ENCODE measurements around the gene ING5.

The ING5 gene

GRCh38 chr2:241770185-241770935 is 68.5 kb downstream of the ING5 start:
- no peak for DNase-seq
- in situ Hi-C loops (cut with MboI; ENCODE audit: low pct_unique_long_range_greater_than_20kb, low sequenced_read_pairs): no loop called here

GRCh38 chr2:241770936-241771285 is 69.1 kb downstream of the ING5 start:
- no peak for DNase-seq
- in situ Hi-C loops (cut with MboI; ENCODE audit: low pct_unique_long_range_greater_than_20kb, low sequenced_read_pairs): no loop called here

GRCh38 chr2:241771286-241772062 is 69.6 kb downstream of the ING5 start:
- in situ Hi-C loops (cut with MboI; ENCODE audit: low pct_unique_long_range_greater_than_20kb, low sequenced_read_pairs): no loop called here
- DNase-seq: no peak

GRCh38 chr2:241772063-241772499 is 70.2 kb downstream of the ING5 start:
- DNase-seq: no peak
- in situ Hi-C loops (cut with MboI; ENCODE audit: low pct_unique_long_range_greater_than_20kb, low sequenced_read_pairs): no loop called here

- no peak for DNase-seq
- in situ Hi-C loops (cut with MboI; ENCODE audit: low pct_unique_long_range_greater_than_20kb, low sequenced_read_pairs): no loop called here
Observed at GRCh38 chr2:241773511-241774418, 71.9 kb downstream of the ING5 start.

- in situ Hi-C loops (cut with MboI; ENCODE audit: low pct_unique_long_range_greater_than_20kb, low sequenced_read_pairs): no loop called here
Observed at GRCh38 chr2:241774419-241775222, 72.8 kb downstream of the ING5 start.

GRCh38 chr2:241775223-241776177 is 73.7 kb downstream of the ING5 start:
- DNase-seq: no peak
- in situ Hi-C loops (cut with MboI; ENCODE audit: low pct_unique_long_range_greater_than_20kb, low sequenced_read_pairs): no loop called here

More at GRCh38 chr2:241774419-241775222, 72.8 kb downstream of the ING5 start:
- no peak for DNase-seq

- in situ Hi-C loops (cut with MboI; ENCODE audit: low pct_unique_long_range_greater_than_20kb, low sequenced_read_pairs): no loop called here
- no peak for DNase-seq
Observed at GRCh38 chr2:241776336-241777169, 74.7 kb downstream of the ING5 start, which contains the start of gene GAL3ST2. Gene GAL3ST2 (plus strand): TSS chr2:241776822. CDS start chr2:241776956, 134 bp downstream.

- in situ Hi-C loops (cut with MboI; ENCODE audit: low pct_unique_long_range_greater_than_20kb, low sequenced_read_pairs): no loop called here
- no peak for DNase-seq
Observed at GRCh38 chr2:241777170-241777685, 75.4 kb downstream of the ING5 start.

GRCh38 chr2:241777686-241778627 is 76.1 kb downstream of the ING5 start:
- in situ Hi-C loops (cut with MboI; ENCODE audit: low pct_unique_long_range_greater_than_20kb, low sequenced_read_pairs): no loop called here
- DNase-seq: no peak

All from KBM-7 (cell line).